DND-41 (cell line): ENCODE data around the gene THBS2.

Source experiments
- CTCF ChIP-seq: IDR thresholded peaks from 2 replicates; pipeline ENCODE4 v1.5.1; 2012; ENCODE audit warnings: borderline replicate concordance, low read length, moderate library complexity, mild to moderate bottlenecking; ENCODE audit not compliant: poor library complexity, severe bottlenecking; ENCODE audit errors: extremely low read depth
- EZH2 ChIP-seq: IDR thresholded peaks from 3 replicates; pipeline ENCODE4 v1.6.1; 2012; ENCODE audit warnings: borderline replicate concordance, low read depth, mild to moderate bottlenecking, moderate library complexity, low read length, inconsistent platforms; ENCODE audit not compliant: severe bottlenecking

- no peak for TF ChIP-seq EZH2
- no peak for TF ChIP-seq CTCF
These were observed 4.6 kb downstream of the THBS2 start for GRCh38 chr6:169249057-169249456.
